ENCODE measurements around the gene FPR1. TPM values are rescaled to one million over a fixed set of nuclear protein-coding genes. Genes with fewer than 3 reads are reported as not detected.

FPR1 gene
- total and polyA plus RNA-seq, 4 donors, result 2.8 to 558 (median 48.8) TPM

DNA sequence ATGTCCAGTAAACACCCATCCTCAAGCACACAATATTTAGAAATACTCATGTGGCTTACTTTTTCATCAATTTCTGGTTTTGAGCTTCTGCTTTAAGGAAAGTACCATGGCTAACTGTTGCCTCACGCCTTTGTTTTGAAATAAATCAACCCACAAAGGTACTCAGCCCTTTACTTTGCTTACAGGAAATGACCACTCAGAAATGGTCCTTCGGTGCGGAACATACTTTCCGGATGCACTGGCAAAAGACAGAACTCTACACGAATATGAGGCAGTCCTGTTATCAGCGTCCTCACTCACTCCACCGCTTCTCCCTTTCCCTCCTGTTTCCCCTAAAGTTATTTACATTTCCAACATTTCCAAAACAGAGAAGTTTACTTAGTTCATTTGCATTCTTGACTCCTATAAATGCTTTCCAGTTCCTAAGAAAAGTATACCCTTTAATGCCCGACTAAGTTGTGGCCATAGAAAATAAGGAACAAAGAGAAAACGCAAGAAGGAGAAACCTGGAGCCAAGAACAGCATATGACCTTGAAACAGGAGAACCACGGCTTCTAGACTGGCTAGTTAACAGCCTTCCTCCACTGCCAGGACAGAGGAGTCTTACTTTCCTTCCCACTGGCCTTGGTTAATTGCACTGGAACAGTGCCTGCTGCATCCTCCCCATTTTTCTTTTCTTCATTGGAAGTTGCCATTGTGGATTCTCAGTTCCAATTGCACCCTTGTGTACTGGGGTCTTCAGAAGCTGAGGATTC lies 19.9 kb upstream of the FPR1 start:
- Histone ChIP-seq H3K9ac (ENCODE audit: insufficient read depth in 1 of 2, low read length in 2 of 2) (no peak overlapping the region), H3K4me1 (ENCODE audit: control insufficient read depth in 5 of 5, insufficient read depth in 5 of 5, low read length in 5 of 5) (no peaks in the 10 kb centered on the region), H3K27ac (ENCODE audit: low read depth in 1 of 2, low read length in 1 of 2) (peak overlapping the region in 1 of 2 donors; percentile 29), H3K9me3 (ENCODE audit: control insufficient read depth in 4 of 4, insufficient read depth in 3 of 4, low read length in 3 of 4) (peaks cover 0 to 16% (median 0%) of the 10 kb centered on the region in 4 donors), H3K4me3 (no peak overlapping the region), H3K36me3 (ENCODE audit: control insufficient read depth in 4 of 4, insufficient read depth in 4 of 4, low read length in 4 of 4) (no peaks in the 10 kb centered on the region), H3K27me3 (ENCODE audit: control insufficient read depth in 3 of 3, insufficient read depth in 3 of 3, low read length in 2 of 3) (peaks cover 0 to 5% (median 2%) of the 10 kb centered on the region in 3 donors)
- TF ChIP-seq, protein P1, sequence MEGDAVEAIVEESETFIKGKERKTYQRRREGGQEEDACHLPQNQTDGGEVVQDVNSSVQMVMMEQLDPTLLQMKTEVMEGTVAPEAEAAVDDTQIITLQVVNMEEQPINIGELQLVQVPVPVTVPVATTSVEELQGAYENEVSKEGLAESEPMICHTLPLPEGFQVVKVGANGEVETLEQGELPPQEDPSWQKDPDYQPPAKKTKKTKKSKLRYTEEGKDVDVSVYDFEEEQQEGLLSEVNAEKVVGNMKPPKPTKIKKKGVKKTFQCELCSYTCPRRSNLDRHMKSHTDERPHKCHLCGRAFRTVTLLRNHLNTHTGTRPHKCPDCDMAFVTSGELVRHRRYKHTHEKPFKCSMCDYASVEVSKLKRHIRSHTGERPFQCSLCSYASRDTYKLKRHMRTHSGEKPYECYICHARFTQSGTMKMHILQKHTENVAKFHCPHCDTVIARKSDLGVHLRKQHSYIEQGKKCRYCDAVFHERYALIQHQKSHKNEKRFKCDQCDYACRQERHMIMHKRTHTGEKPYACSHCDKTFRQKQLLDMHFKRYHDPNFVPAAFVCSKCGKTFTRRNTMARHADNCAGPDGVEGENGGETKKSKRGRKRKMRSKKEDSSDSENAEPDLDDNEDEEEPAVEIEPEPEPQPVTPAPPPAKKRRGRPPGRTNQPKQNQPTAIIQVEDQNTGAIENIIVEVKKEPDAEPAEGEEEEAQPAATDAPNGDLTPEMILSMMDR (IDR thresholded peaks at IDR 0.05; ENCODE audit: control extremely low read depth, extremely low read depth), result no peak
- no peak for DNase-seq
- WGBS, 2 donors, result 15 to 42% methylated on average over 10 of the region's 10 CpGs
- no peak for ATAC-seq (ENCODE audit: insufficient read depth, low FRiP score)

DNA sequence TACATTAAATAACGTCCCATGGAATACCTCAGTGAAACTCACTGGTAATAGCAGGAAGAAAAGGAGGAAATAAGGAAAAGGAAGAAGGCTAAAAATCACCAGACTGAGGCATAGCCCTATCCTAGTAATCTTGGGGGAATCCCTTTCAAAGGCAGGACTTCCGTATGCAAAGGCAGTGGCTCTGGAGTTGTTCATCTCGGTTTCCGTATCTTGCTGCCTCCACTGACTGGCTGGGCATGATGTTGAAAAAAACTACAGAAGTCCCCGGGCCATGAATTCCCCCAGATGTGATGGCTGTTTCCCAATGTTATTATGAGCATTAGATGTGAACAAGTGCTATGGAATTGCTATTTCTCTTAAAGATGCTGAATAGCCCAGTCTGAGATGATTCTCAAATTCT lies 14.8 kb upstream of the FPR1 start:
- no peak overlapping the region for H3K27ac ChIP-seq (ENCODE audit: low read depth in 1 of 2, low read length in 1 of 2)
- peaks cover 0 to 9% (median 0%) of the 10 kb centered on the region in 4 donors for H3K9me3 ChIP-seq (ENCODE audit: control insufficient read depth in 4 of 4, insufficient read depth in 3 of 4, low read length in 3 of 4)
- no peak overlapping the region for H3K9ac ChIP-seq (ENCODE audit: insufficient read depth in 1 of 2, low read length in 2 of 2)
- ATAC-seq (ENCODE audit: insufficient read depth, low FRiP score), result no peak
- no peak overlapping the region for H3K4me3 ChIP-seq
- H3K36me3 ChIP-seq (ENCODE audit: control insufficient read depth in 4 of 4, insufficient read depth in 4 of 4, low read length in 4 of 4), result no peaks in the 10 kb centered on the region
- H3K27me3 ChIP-seq (ENCODE audit: control insufficient read depth in 3 of 3, insufficient read depth in 3 of 3, low read length in 2 of 3), result peaks cover 0 to 15% (median 5%) of the 10 kb centered on the region in 3 donors
- H3K4me1 ChIP-seq (ENCODE audit: control insufficient read depth in 5 of 5, insufficient read depth in 5 of 5, low read length in 5 of 5), result no peaks in the 10 kb centered on the region
- DNase-seq, result no peak
- TF ChIP-seq, protein P1 (IDR thresholded peaks at IDR 0.05; ENCODE audit: control extremely low read depth, extremely low read depth), result no peak
- 51 to 60% methylated on average over 5 of the region's 5 CpGs for WGBS, 2 donors

DNA sequence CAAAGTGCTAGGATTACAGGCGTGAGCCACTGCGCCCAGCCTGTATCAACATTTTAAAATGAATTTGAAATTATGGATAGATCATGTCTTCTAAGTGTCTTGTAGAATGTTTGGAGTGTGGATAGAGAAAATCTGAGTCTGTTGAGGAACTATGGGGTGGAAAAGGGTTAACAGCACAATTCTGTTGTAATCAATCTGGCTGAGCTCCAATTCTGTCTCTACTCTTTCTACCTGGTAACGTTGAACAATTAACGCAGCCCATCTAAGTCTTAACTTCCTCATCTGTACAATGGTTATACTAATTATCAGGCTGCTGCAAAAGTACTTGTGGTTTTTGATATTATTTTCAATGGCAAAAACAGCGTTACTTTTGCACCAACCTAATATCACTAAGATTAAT lies 13.4 kb upstream of the FPR1 start:
- Histone ChIP-seq H3K4me1 (ENCODE audit: control insufficient read depth in 5 of 5, insufficient read depth in 5 of 5, low read length in 5 of 5) (no peaks in the 10 kb centered on the region), H3K4me3 (no peak overlapping the region), H3K9ac (ENCODE audit: insufficient read depth in 1 of 2, low read length in 2 of 2) (no peak overlapping the region), H3K9me3 (ENCODE audit: control insufficient read depth in 4 of 4, insufficient read depth in 3 of 4, low read length in 3 of 4) (peaks cover 0 to 9% (median 0%) of the 10 kb centered on the region in 4 donors), H3K27ac (ENCODE audit: low read depth in 1 of 2, low read length in 1 of 2) (no peak overlapping the region), H3K36me3 (ENCODE audit: control insufficient read depth in 4 of 4, insufficient read depth in 4 of 4, low read length in 4 of 4) (no peaks in the 10 kb centered on the region), H3K27me3 (ENCODE audit: control insufficient read depth in 3 of 3, insufficient read depth in 3 of 3, low read length in 2 of 3) (peaks cover 0 to 15% (median 4%) of the 10 kb centered on the region in 3 donors)
- 44% methylated on average over 5 of the region's 5 CpGs for WGBS, 2 donors
- TF ChIP-seq, protein P1 (IDR thresholded peaks at IDR 0.05; ENCODE audit: control extremely low read depth, extremely low read depth), result no peak
- no peak for ATAC-seq (ENCODE audit: insufficient read depth, low FRiP score)
- no peak for DNase-seq

All from lung (tissue), 12 donors.